Thyroid gland (tissue), 4 donors: Measurements from ENCODE around the gene AMN1.

Experiments used
- CTCF ChIP-seq, 6 experiments: fragments of 200-600 bp in 3 of 6; fragments of 450-650 bp in 3 of 6; sonication (generic) in 3 of 6; IDR thresholded peaks; one replicate each; pipeline ENCODE4 v1.5.1; 2016 to 2019; ENCODE audit warnings: antibody characterized with exemption in 6 of 6, mild to moderate bottlenecking in 2 of 6, inconsistent platforms in 1 of 6, moderate library complexity in 1 of 6
- POLR2A ChIP-seq, 2 donors: fragments of 450-650 bp; IDR thresholded peaks; one replicate each; pipeline ENCODE4 v1.6.1; 2017; ENCODE audit warnings: antibody characterized with exemption in 2 of 2, mild to moderate bottlenecking in 2 of 2, moderate library complexity in 1 of 2

DNA sequence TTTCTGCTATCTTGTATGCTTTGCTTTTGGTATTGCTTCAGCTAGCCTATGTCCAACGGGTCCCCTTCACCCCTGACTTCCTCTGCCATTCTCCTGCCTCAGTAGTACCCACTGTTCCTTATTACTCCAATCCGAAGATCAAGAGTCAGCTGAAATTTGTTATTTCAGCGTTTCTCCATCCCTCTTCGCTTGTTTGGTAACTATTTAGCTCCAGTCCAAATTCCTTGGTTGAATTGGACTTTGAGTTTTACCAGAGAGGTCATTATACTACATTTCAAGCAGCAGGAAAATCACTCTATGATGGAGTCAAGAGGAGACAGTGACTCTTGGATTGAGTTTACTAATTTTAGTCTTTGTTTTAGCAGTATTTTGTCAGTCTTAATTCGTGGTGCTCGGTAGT, 64.8 kb downstream of the AMN1 start:
- TF ChIP-seq CTCF (IDR thresholded peaks at IDR 0.05) (no peak), POLR2A (IDR thresholded peaks at IDR 0.05) (no peak)
